H1 (cell line): ENCODE measurements around the gene SYDE1. TPM values are rescaled to one million over a fixed set of nuclear protein-coding genes. Genes with fewer than 3 reads are reported as not detected.

Experiments used
- CTCF ChIA-PET: fragments of 300-600 bp; sonication (Branson Sonifier 250); formaldehyde crosslinking; loops from one replicate; lab custom pipeline; 2021; ENCODE audit not compliant: partially characterized antibody; lab: Charles Lee
- POLR2A ChIA-PET: fragments of 300-600 bp; sonication (Branson Sonifier 250); formaldehyde crosslinking; loops from one replicate; lab custom pipeline; 2021; ENCODE audit warnings: inconsistent platforms; ENCODE audit not compliant: partially characterized antibody; lab: Charles Lee
- DNase-seq, 2 experiments: peaks; one replicate each; pipeline versions ENCODE4 v3.0.0 to v3.0.0-alpha.2; 2010 to 2022; ENCODE audit warnings: low spot score in 2 of 2, low read depth in 1 of 2, mixed read lengths in 1 of 2
- FAIRE-seq: peaks from 2 replicates; lab custom pipeline; 2011; peaks lifted over from hg19 to GRCh38; lab: Jason Lieb, UNC
- H2AFZ ChIP-seq: 2 replicates; pipeline ENCODE4 v1.8.1; 2012; ENCODE audit warnings: low read length, inconsistent platforms
- H2AK5ac ChIP-seq: 2 replicates; pipeline ENCODE4 v1.6.1; 2013; ENCODE audit warnings: low read depth, low read length
- H2BK120ac ChIP-seq: replicated peaks from 2 replicates; pipeline ENCODE3; 2013; ENCODE audit warnings: low read depth, low read length, inconsistent platforms
- H2BK12ac ChIP-seq: 2 replicates; pipeline ENCODE4 v1.6.1; 2013; ENCODE audit warnings: low read depth, low read length
- H2BK15ac ChIP-seq: 2 replicates; pipeline ENCODE4 v1.6.1; 2013; ENCODE audit warnings: low read length
- H2BK20ac ChIP-seq: 2 replicates; pipeline ENCODE4 v1.6.1; 2013; ENCODE audit warnings: low read length
- H2BK5ac ChIP-seq: 2 replicates; pipeline ENCODE4 v1.6.1; 2013; ENCODE audit warnings: low read depth, low read length
- H3K14ac ChIP-seq: 2 replicates; pipeline ENCODE4 v1.6.1; 2013; ENCODE audit warnings: inconsistent platforms; ENCODE audit not compliant: insufficient read length
- H3K18ac ChIP-seq: 2 replicates; pipeline ENCODE4 v1.6.1; 2013; ENCODE audit warnings: low read length; ENCODE audit errors: extremely low read depth
- H3K23ac ChIP-seq: 2 replicates; pipeline ENCODE4 v1.6.1; 2013; ENCODE audit warnings: inconsistent platforms; ENCODE audit not compliant: insufficient read length
- H3K23me2 ChIP-seq: 2 replicates; pipeline ENCODE4 v1.6.1; 2013; ENCODE audit warnings: low read depth, low read length
- H3K27ac ChIP-seq: 2 replicates; pipeline ENCODE4 v1.6.1; 2011; ENCODE audit warnings: low read depth, low read length, inconsistent platforms
- H3K27me3 ChIP-seq, 4 experiments: replicated peaks in 1 of 4; 1 replicate in 1 of 4; 2 replicates in 3 of 4; pipeline versions ENCODE4 v1.6.1 to v1.8.1; 2011 to 2013; ENCODE audit warnings: low read length in 3 of 4, mild to moderate bottlenecking in 3 of 4, inconsistent platforms in 2 of 4, mixed read lengths in 2 of 4, moderate library complexity in 1 of 4; ENCODE audit not compliant: control insufficient read depth in 3 of 4, insufficient read depth in 3 of 4; ENCODE audit errors: extremely low read depth in 1 of 4
- H3K36me3 ChIP-seq, 4 experiments: 2 replicates each; pipeline versions ENCODE4 v1.6.1 to v1.8.1; 2011 to 2013; ENCODE audit warnings: mild to moderate bottlenecking in 4 of 4, low read length in 3 of 4, moderate library complexity in 2 of 4, control low read depth in 1 of 4, inconsistent platforms in 1 of 4; ENCODE audit not compliant: insufficient read depth in 4 of 4, control insufficient read depth in 2 of 4
- H3K4ac ChIP-seq: replicated peaks from 2 replicates; pipeline ENCODE3; 2013; ENCODE audit warnings: low read length, low read depth, mixed read lengths, inconsistent platforms; ENCODE audit not compliant: insufficient read length
- H3K4me1 ChIP-seq, 4 experiments: replicated peaks in 1 of 4; 1 replicate in 1 of 4; 2 replicates in 3 of 4; pipeline versions ENCODE4 v1.6.1 to v1.8.1; 2011 to 2013; ENCODE audit warnings: low read length in 3 of 4, inconsistent platforms in 2 of 4, mixed read lengths in 1 of 4; ENCODE audit not compliant: insufficient read depth in 4 of 4, control insufficient read depth in 3 of 4
- H3K4me2 ChIP-seq, 2 experiments: 2 replicates each; pipeline versions ENCODE4 v1.6.1 to v1.8.1; 2011 to 2013; ENCODE audit warnings: low read depth in 2 of 2, low read length in 2 of 2, control low read depth in 1 of 2, inconsistent platforms in 1 of 2, mild to moderate bottlenecking in 1 of 2; ENCODE audit not compliant: insufficient read depth in 1 of 2
- H3K4me3 ChIP-seq, 4 experiments: fragments of 200-600, 300-600 bp in 1 of 4; sonication (generic), shearing (Covaris generic), sonication (Bioruptor Twin) in 1 of 4; 2 replicates each; pipeline versions ENCODE4 v1.5.1 to v1.8.1; 2011 to 2016; ENCODE audit warnings: low read length in 4 of 4, low read depth in 3 of 4, control low read depth in 2 of 4, inconsistent platforms in 2 of 4, mild to moderate bottlenecking in 2 of 4, mixed read lengths in 1 of 4, moderate library complexity in 1 of 4; ENCODE audit not compliant: insufficient read depth in 2 of 4; ENCODE audit errors: extremely low read depth in 1 of 4
- H3K56ac ChIP-seq: replicated peaks from 2 replicates; pipeline ENCODE3; 2013; ENCODE audit warnings: low read depth, mild to moderate bottlenecking, mixed read lengths, low read length, inconsistent platforms; ENCODE audit not compliant: insufficient read length
- H3K79me1 ChIP-seq: 2 replicates; pipeline ENCODE4 v1.6.1; 2013; ENCODE audit warnings: low read depth, low read length, control low read depth
- H3K79me2 ChIP-seq, 2 experiments: 2 replicates each; pipeline versions ENCODE4 v1.6.1 to v1.8.1; 2012 to 2013; ENCODE audit warnings: low read length in 2 of 2, mild to moderate bottlenecking in 2 of 2, inconsistent platforms in 1 of 2; ENCODE audit not compliant: insufficient read depth in 2 of 2, control insufficient read depth in 1 of 2
- H3K9ac ChIP-seq, 4 experiments: replicated peaks in 1 of 4; 1 replicate in 1 of 4; 2 replicates in 3 of 4; pipeline versions ENCODE4 v1.6.1 to v1.8.1; 2011 to 2013; ENCODE audit warnings: low read depth in 3 of 4, low read length in 3 of 4, control low read depth in 2 of 4, mild to moderate bottlenecking in 2 of 4, moderate library complexity in 2 of 4, inconsistent platforms in 1 of 4; ENCODE audit errors: extremely low read depth in 1 of 4
- H3K9me3 ChIP-seq, 2 experiments: 2 replicates each; pipeline versions ENCODE4 v1.6.1 to v1.8.1; 2012 to 2013; ENCODE audit warnings: mild to moderate bottlenecking in 2 of 2, moderate library complexity in 2 of 2, control low read depth in 1 of 2, inconsistent platforms in 1 of 2, low read depth in 1 of 2, low read length in 1 of 2, mixed read lengths in 1 of 2; ENCODE audit not compliant: insufficient read depth in 2 of 2
- H4K20me1 ChIP-seq, 2 experiments: replicated peaks in 1 of 2; 2 replicates each; pipeline versions ENCODE3 to v1.8.1; 2011 to 2013; ENCODE audit warnings: inconsistent platforms in 2 of 2, low read length in 2 of 2, mild to moderate bottlenecking in 1 of 2; ENCODE audit not compliant: insufficient read depth in 2 of 2, control insufficient read depth in 1 of 2
- H4K5ac ChIP-seq: 2 replicates; pipeline ENCODE4 v1.6.1; 2013; ENCODE audit warnings: low read length, low read depth, mixed read lengths, inconsistent platforms; ENCODE audit not compliant: insufficient read length
- H4K8ac ChIP-seq: 2 replicates; pipeline ENCODE4 v1.8.0; 2013; ENCODE audit warnings: mild to moderate bottlenecking, moderate library complexity, low read length, inconsistent platforms; ENCODE audit not compliant: insufficient read depth; ENCODE audit errors: extremely low read depth
- H4K91ac ChIP-seq: replicated peaks from 2 replicates; pipeline ENCODE3; 2013; ENCODE audit warnings: low read length, mixed read lengths, inconsistent platforms; ENCODE audit not compliant: insufficient read length
- CTBP2 ChIP-seq: IDR thresholded peaks from 2 replicates; pipeline ENCODE4 v1.7.0; 2011; ENCODE audit warnings: borderline replicate concordance, mild to moderate bottlenecking, moderate library complexity, mixed read lengths, low read length; ENCODE audit not compliant: insufficient read depth, insufficient read length
- RNF2 ChIP-seq: fragments of 200-900, 300-1000 bp; sonication (generic); IDR thresholded peaks from 2 replicates; pipeline ENCODE4 v1.7.1; 2016; ENCODE audit warnings: borderline replicate concordance, low read depth, mild to moderate bottlenecking, antibody characterized with exemption, low read length; ENCODE audit not compliant: poor library complexity, severe bottlenecking; ENCODE audit errors: missing control alignments
- WGBS, 2 experiments: shearing (Covaris generic) in 1 of 2; methylation state at CpG; one replicate each; pipeline versions ENCODE4 v1.1.6 to v1.1.7; 2013 to 2015; ENCODE audit warnings: low lambda C conversion rate in 2 of 2, mixed read lengths in 2 of 2, inconsistent platforms in 1 of 2, low coverage in 1 of 2, missing lambda C conversion rate in 1 of 2; ENCODE audit not compliant: insufficient replicate concordance in 2 of 2, insufficient coverage in 1 of 2, insufficient read length in 1 of 2; ENCODE audit errors: extremely low coverage in 1 of 2, missing lambda C conversion rate in 1 of 2; 5-methylcytosine and 5-hydroxymethylcytosine counted together
- polyA plus RNA-seq, 7 experiments: library from polyadenylated mRNA; depleted of rRNA in 3 of 7; stranded (reverse) in 5 of 7; unstranded in 2 of 7; fragments of >200 nt in 5 of 7; fragments of 200-250 nt in 2 of 7; gene quantifications; 1 replicate in 5 of 7; 2 replicates in 1 of 7; 4 replicates in 1 of 7; pipeline versions ENCODE4 v1.2.1 to v1.2.3, GENCODE V29; 2011 to 2013; ENCODE audit warnings: missing spikeins in 2 of 7, mixed read lengths in 2 of 7
- total RNA-seq: library from RNA; stranded (reverse); fragmentation: NEBNext Ultra II Directional; extraction: Animal tissue kit (Norgen Biotek cat#: 25700); gene quantifications from 2 replicates; pipeline ENCODE4 v1.2.1, GENCODE V29; 2021

The SYDE1 gene
- total and polyA plus RNA-seq, 2 of the 8 experiments (the other 6 are each of a cell fraction or from before 2014, with no cell fraction given), result 12.0 to 16.8 TPM

DNA sequence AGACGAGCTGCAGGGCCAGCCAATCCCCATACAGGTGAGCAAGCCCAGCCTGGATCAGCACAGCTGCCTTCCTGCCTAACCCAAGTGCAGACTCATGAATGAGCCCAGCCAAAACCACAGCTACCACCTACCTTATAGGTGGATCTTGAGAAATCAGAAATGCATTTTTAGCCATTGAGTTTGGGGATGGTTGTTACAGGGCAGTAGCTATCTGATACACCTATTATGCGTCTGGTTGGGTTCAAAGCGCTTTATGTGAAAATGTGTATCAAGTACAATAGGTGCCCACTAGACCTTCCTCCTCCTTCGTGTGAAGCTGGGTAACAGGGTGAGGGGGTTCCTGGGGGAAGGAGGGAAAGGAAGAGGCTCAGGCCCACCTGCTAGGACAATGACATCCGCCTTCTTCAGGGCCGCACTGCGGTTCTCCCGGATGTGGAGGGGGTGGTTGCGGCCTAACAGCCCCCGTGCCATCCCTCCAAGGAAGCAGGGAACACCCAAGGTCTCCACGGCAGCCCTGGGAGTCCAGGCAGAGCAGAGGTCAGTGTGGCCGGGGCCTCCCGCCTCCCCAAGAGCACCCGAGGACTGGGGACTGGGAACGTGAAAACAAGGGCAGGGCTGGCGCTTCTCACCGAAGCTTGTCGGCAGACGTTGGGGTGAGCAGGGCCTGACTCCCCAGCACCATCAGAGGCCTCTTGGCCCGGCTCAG, 11.7 kb downstream of the SYDE1 start:
- no peak overlapping the region for H2BK15ac ChIP-seq
- H3K27ac ChIP-seq, result no peak overlapping the region
- H3K9me3 ChIP-seq, result peaks cover 4 to 7% of the 10 kb centered on the region in 2 experiments; a peak in 1 of 4 replicates
- H3K4me1 ChIP-seq, result 0 out of 7 replicates have a peak, but pooled peaks cover 0 to 1% (median 0%) of the 10 kb centered on the region in 4 experiments
- no peak overlapping the region for H3K56ac ChIP-seq
- no peak overlapping the region for H3K18ac ChIP-seq
- no peak overlapping the region for H3K9ac ChIP-seq
- POLR2A ChIA-PET, result interaction anchor here (1.1 to 6.8 kb wide), 3 partner anchors 12 to 551 kb away, joined by 3 to 52 read pairs (median 3); partner anchors contain the start of gene SYDE1
- no peak overlapping the region for H4K5ac ChIP-seq
- no peak overlapping the region for H2BK120ac ChIP-seq
- no peak overlapping the region for H3K14ac ChIP-seq
- H3K79me1 ChIP-seq, result peaks cover 7% of the 10 kb centered on the region
- 90% methylated on average over 14 of the region's 20 CpGs; no CpG with 5 or more reads in 1 of the 2 experiments for WGBS, 2 experiments
- no peak for TF ChIP-seq RNF2
- no peak for TF ChIP-seq CTBP2
- no peak overlapping the region for H3K4me2 ChIP-seq
- no peak overlapping the region for H3K23ac ChIP-seq
- no peak overlapping the region for H4K91ac ChIP-seq
- CTCF ChIA-PET, result interaction anchor here (0.5 to 4.3 kb wide), 6 partner anchors 8 to 142 kb away, joined by 3 to 28 read pairs (median 4); no protein-coding TSS in a partner anchor
- no peak overlapping the region for H4K8ac ChIP-seq
- H3K23me2 ChIP-seq, result no peaks in the 10 kb centered on the region
- H2BK12ac ChIP-seq, result no peak overlapping the region
- H3K27me3 ChIP-seq, result no peaks in the 10 kb centered on the region
- H3K36me3 ChIP-seq, result peaks cover 20 to 59% (median 42%) of the 10 kb centered on the region in 4 experiments; a peak in 7 of 8 replicates
- no peak overlapping the region for H2AK5ac ChIP-seq
- peaks cover 0 to 7% of the 10 kb centered on the region in 2 experiments; a peak in 1 of 4 replicates for H3K79me2 ChIP-seq
- H4K20me1 ChIP-seq, result peaks cover 5 to 8% of the 10 kb centered on the region in 2 experiments
- no peak overlapping the region for H2BK5ac ChIP-seq
- FAIRE-seq, result no peak
- H2AFZ ChIP-seq, result no peak overlapping the region
- no peak overlapping the region for H2BK20ac ChIP-seq
- no peak for DNase-seq
- no peak overlapping the region for H3K4me3 ChIP-seq
- H3K4ac ChIP-seq, result no peak overlapping the region
